ENCODE data around the gene KCNAB2. TPM values are rescaled to one million over a fixed set of nuclear protein-coding genes. Genes with fewer than 3 reads are reported as not detected.

The KCNAB2 gene
- total RNA-seq, 4 donors from 2014 or later = 9.9 to 42.2 (median 17.0) TPM

GRCh38 chr1:6000444-6001288 lies 45.0 kb upstream of the KCNAB2 start:
- no peak for TF ChIP-seq CTCF (IDR thresholded peaks at IDR 0.05)
- DNase-seq (ENCODE audit: low spot score) (no peak), ATAC-seq (ENCODE audit: low FRiP score) (no peak)

- no peak for ATAC-seq (ENCODE audit: low FRiP score)
- no peak for DNase-seq (ENCODE audit: low spot score)
- TF ChIP-seq CTCF (IDR thresholded peaks at IDR 0.05) = no peak
Observed at GRCh38 chr1:6001992-6002576, 43.6 kb upstream of the KCNAB2 start.

GRCh38 chr1:6002714-6003501 lies 42.8 kb upstream of the KCNAB2 start:
- TF ChIP-seq CTCF (IDR thresholded peaks at IDR 0.05) = no peak
- DNase-seq (ENCODE audit: low spot score) (no peak), ATAC-seq (ENCODE audit: low FRiP score) (no peak)

GRCh38 chr1:6003568-6004411 lies 41.9 kb upstream of the KCNAB2 start:
- DNase-seq (ENCODE audit: low spot score) (no peak), ATAC-seq (ENCODE audit: low FRiP score) (no peak)
- no peak for TF ChIP-seq CTCF (IDR thresholded peaks at IDR 0.05)

GRCh38 chr1:6004412-6005123 lies 41.1 kb upstream of the KCNAB2 start:
- DNase-seq (ENCODE audit: low spot score) = no peak
- ATAC-seq (ENCODE audit: low FRiP score) = no peak
- no peak for TF ChIP-seq CTCF (IDR thresholded peaks at IDR 0.05)

All from omental fat pad (tissue), 4 donors.